GM10847 (cell line): Measurements from ENCODE around the gene MTG1.

Source experiments
- POLR2A ChIP-seq: IDR thresholded peaks from 2 replicates; pipeline ENCODE4 v1.6.1; 2011; ENCODE audit not compliant: insufficient read length; ENCODE audit errors: extremely low read depth

MTG1 gene

DNA sequence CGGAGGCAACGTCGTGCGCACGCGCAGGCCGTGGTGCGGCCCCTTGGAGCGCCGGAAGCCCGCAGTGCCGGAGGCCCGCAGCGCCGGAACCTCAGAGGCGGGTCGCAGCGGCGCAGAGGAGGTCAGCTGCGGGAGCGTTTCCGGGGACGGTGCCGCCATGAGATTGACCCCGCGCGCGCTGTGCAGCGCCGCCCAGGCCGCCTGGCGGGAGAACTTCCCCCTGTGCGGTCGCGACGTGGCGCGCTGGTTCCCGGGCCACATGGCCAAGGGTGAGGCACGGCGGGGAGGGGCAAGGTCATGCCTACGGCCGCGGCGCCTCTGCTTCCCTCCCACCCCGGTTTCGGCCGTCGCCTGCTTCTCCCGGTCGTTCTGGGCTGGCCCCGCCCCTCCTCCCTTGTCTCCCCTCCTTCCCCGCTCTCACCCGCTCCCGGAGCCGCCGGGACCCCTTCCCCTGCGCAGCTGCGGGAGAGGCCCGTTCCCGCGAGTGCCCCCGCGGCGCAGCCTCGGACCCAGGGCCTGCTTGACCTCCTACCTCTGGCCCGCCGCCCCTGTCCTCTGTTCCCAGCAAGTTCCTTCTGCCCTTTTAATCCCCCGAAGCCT lies at the start of gene MTG1:
Gene MTG1 (plus strand): TSS at position 94 of the 600 bp plus-strand sequence. CDS start 64 bp downstream, at position 158.
- TF ChIP-seq POLR2A: peak; percentile 82

GRCh38 chr10:133344236-133344635 lies 49.7 kb upstream of the MTG1 start:
- TF ChIP-seq POLR2A: no peak

DNA sequence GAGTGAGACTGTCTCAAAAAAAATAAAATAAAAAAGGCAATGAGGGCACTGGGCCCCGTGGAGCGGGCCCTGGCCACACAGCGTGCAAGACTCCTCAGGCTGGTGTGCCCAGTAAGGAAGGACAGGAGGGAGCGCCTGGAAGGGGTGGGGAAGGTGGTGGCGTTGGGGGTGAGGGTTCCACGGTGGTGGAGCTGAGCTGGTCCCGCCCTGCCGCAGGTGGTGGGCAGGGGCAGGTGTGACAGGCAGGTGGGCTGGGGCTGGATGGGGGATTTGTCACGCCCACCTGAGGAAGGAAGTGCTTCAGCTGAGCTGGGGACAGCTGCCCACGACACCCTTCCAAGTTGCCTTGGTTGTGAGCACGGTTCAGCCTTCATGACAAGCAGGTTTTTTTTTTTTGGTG lies 47.5 kb upstream of the MTG1 start:
- no peak for TF ChIP-seq POLR2A

GRCh38 chr10:133347710-133348517 lies 46.0 kb upstream of the MTG1 start:
- TF ChIP-seq POLR2A: no peak

- no peak for TF ChIP-seq POLR2A
Measured at GRCh38 chr10:133349160-133349568, 44.8 kb upstream of the MTG1 start.

GRCh38 chr10:133349577-133350011 lies 44.4 kb upstream of the MTG1 start:
- no peak for TF ChIP-seq POLR2A

GRCh38 chr10:133350283-133350949 lies 43.5 kb upstream of the MTG1 start:
- TF ChIP-seq POLR2A: no peak

- no peak for TF ChIP-seq POLR2A
Measured at GRCh38 chr10:133350950-133351329, 43.0 kb upstream of the MTG1 start.

DNA sequence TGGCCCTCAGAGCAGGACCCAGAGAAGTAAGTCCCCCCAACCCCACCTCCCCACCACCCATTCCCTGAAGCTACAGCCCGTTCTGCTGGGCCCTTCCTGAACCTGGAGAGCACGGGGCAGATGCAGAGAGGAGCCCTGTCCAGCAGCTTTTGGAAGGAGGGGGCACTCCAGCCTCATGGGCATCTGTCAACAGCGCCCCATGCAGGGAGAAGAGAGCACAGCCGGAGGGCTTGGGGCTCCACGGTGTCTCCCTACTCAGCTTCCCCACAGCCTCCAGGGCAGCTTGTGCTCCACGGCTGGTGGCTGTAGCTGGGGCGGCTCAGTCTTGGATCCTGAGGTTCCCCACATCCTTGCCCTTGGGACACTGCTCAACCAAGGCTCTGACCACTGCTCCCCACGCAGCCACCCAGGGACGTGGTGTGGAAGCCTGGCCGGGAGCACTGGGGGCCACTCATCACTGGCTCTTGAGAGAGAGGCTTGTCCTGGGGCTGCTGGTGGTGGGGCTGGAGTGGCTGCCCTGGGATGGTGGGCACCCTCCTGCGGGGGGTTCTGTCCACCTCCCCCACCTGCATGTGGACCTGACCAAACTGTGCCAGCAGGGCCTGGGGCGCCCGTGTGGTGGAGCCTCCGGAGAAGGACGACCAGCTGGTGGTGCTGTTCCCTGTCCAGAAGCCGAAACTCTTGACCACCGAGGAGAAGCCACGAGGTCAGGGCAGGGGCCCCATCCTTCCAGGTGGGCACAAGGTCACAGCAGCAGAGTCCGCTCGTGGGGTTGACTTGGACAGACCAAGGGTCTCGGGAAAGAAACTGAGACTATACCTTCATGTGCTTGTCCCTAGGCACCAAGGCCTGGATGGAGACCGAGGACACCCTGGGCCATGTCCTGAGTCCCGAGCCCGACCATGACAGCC lies 42.3 kb upstream of the MTG1 start:
- no peak for TF ChIP-seq POLR2A

- TF ChIP-seq POLR2A: no peak
Measured at GRCh38 chr10:133353202-133353959, 40.6 kb upstream of the MTG1 start.

DNA sequence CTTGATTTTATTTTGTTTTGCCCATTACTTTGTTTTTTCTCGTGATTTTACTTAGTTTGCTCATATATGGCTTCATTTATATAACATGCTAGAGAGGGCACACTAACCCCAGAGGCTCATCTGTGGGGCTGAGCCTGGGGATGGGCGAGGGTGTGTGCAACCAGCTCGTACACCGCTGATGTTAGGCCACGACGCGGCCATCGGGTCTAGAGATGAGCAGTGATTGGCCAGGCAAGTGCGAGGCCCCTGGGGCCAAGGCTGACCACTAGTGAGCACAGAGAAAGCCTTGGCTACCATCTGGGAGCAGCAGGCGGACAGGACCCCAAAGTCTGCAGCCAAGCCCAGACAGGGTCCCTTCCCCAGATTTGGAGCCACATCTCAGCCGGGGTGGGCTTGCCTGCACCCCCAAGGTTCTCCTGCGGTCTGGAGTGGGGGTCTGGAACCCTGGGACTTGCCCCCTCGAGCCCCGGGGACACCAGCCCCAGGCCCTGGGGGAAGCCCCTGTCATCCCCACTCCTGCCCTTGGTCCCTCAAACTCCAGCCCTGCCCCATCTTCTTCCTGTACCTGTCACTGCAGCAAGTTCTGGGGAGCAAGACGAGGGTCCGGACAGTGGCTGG lies 39.9 kb upstream of the MTG1 start:
- no peak for TF ChIP-seq POLR2A

GRCh38 chr10:133354672-133355240 lies 39.2 kb upstream of the MTG1 start:
- TF ChIP-seq POLR2A: no peak

DNA sequence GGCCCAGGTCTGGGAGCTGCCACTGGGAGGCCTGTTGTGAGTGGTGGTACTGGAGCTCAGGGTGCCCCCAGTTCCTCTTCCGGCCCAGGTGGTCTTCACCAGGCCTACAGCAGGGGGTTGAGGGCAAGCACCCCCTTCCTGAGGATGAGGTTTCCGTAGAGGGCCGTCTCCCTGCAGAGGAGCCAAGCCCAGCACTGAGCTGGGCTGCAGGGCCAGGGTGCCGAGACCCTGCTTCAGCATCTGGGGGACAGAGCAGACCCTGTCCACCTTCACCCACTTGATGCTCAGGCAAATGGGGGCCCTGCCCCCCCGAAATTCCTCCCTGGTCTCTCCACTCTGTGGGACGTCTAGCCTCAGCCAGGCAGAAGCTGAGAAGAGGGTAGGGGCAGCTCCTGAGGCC lies 38.7 kb upstream of the MTG1 start:
- TF ChIP-seq POLR2A: no peak

DNA sequence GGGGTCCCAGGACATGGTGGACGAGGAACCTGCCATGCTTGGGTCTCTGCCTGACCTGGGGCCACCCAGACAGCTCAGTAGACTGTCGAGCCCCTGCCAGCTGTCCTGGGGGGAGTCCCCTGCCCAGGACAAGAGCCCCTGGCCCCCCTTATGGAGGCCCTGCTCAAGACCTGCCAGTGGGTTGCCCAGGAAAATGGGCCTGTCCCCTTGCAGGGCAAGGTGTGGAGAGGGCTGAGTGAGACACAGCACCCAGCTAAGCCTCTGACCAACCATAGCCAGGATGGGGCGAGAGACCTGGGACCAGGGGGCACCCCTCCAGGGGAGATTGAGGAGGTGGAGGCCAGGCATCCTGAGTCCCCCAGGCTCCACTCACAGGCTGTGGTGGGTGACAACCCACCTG lies 38.0 kb upstream of the MTG1 start:
- no peak for TF ChIP-seq POLR2A
